NCI-H128 (cell line): ENCODE results near the gene TBATA.

Source experiments
- DNase-seq: peaks from one replicate; lab custom pipeline; 2025; ENCODE audit not compliant: unreplicated experiment; lab: John Stamatoyannopoulos, UW

The TBATA gene

GRCh38 chr10:70809011-70809611 lies 23.9 kb upstream of the TBATA start:
- DNase-seq, result no peak

GRCh38 chr10:70807556-70807955 lies 22.4 kb upstream of the TBATA start:
- DNase-seq, result no peak

GRCh38 chr10:70806841-70807240 lies 21.7 kb upstream of the TBATA start:
- no peak for DNase-seq

GRCh38 chr10:70805619-70806215 lies 20.5 kb upstream of the TBATA start:
- no peak for DNase-seq

DNA sequence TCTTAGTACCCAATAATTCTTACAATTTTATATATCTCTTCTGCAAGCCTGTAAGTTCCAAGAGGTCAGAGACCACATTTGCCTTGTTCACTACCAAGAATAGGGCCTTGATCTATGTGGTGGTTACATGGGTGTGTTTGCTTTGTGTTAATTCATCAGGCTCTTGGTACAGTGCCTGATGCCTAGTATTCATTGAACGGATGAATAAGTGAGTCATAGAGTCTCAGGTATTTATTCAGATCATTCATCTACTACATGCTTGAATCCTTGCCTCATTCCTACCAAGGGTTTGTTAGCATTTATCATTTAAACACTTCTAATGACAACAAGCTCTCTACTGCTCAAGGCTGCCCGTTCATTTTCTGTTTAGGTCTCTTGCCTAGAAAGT lies 19.2 kb upstream of the TBATA start:
- no peak for DNase-seq

DNA sequence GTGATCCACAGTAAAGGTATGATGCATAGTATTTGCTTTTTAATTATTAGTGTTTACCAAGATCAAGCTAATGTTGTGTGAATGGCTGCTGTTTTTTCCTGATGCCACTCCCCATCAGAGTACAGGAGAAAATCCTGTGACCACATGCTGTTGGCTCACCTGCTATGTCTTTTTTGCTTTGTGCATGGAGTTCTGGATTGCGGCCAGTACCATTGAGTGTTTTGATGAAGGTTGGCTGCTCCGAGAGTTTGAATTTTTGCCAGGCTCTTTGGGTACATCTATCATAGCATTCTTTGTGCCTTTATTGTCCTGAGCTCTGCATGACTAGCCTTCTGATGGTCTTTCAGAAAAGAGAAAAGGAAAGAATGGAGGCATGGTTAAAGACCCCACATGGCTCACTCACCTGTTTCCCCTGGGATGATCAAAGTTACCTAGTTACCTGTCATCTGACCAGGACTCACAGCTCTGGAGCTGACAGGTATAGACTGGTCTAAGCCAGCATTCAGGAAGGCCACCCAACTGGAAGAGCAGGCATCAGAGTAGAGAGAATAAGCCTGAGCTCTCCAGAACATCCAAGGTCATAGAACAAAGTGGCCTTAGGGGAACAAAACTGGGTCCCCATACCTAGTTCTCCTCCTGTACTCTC lies 18.7 kb upstream of the TBATA start:
- peak; percentile 69 for DNase-seq

- DNase-seq, result no peak
Measured at GRCh38 chr10:70801854-70802253, 16.7 kb upstream of the TBATA start.

GRCh38 chr10:70799124-70799523 lies 13.9 kb upstream of the TBATA start:
- DNase-seq, result no peak

GRCh38 chr10:70797840-70798239 lies 12.7 kb upstream of the TBATA start:
- no peak for DNase-seq

DNA sequence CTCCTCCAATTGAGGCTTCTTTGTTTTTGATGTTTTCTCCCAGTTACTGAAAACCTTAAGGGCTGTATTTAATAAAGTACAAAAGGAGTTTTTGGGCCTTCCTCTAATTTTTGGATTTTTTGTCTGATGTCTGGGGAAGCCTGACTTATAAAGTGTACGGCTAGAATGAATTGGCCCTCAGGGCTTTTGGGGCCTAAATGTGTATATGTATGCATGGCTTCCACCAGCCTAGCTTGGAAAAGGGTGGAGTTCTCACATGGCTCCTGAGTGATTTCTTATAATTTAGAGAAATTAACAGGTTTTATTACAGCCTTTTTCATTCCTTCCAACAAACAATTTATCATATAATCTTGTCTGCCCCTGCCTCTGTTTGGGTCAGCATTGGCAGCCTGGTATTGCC lies 10.4 kb upstream of the TBATA start:
- DNase-seq, result no peak

- DNase-seq, result no peak
Measured at GRCh38 chr10:70791386-70792039, 6.3 kb upstream of the TBATA start.

DNA sequence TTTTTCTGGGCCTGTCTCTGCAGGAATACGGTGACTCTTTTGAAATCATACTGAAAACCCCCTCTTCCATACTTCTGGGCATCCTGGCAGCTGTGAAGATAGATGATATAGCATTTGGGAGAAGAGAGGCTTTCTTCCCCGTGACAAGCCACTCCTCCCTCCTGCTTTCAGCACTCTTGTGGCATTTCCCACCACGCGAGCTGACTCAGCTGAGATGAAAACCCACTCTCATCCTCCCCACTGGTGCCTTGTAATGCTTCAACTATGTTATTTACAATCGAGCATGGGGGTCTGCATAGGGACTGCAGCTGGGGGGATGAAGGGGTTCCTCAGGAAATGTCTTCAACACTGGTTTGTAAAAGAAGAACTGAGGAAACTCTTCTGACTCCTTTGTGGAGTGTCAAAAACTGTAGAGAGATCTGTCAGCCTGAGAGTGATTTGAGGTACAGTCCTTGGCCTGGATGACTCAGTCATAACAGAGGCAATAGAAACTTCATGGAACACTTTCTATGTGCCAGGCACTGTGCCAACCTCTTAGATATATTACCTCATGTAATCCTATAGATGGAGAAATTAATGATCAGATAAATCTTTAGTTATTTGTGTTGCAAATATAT lies 1.7 kb upstream of the TBATA start:
- no peak for DNase-seq

DNA sequence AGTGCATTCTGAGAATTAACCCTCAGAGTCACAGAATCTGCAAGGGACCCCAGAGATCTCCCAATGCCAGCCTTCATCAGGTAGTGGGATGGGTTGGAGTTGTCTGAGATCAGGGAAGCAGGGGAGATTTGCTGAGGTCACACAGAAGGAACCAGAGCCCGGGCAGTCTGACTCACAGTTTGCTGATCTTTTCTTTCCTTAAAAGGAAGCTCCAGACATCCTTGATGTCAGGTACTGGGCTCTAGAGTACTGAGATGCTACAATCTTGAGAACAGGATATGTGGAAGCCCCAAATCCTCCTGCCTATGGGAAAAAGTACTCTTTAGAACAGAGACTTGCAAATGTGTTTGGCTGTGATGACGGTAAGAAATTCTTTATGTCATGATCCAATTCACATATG lies 706 bp downstream of the TBATA start:
- DNase-seq, result no peak

DNA sequence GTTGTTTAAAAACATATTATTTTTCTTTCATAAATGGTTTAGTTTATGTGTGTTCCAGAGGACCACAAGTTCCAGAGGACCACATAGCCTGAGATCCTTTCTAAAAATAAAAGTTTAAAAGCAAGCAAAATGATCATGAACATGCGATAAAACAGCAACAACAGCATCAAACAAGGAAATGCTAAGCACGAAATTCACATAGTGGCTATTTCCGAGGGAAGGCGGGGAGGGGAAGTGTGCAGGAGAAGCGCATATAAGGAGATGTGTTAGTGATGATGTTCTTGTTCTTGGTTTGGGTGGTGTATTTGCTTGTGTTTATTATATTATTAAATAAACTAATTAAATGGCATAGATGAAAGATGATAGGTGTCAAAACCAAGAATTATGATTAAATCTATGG lies 1.2 kb downstream of the TBATA start:
- no peak for DNase-seq

DNA sequence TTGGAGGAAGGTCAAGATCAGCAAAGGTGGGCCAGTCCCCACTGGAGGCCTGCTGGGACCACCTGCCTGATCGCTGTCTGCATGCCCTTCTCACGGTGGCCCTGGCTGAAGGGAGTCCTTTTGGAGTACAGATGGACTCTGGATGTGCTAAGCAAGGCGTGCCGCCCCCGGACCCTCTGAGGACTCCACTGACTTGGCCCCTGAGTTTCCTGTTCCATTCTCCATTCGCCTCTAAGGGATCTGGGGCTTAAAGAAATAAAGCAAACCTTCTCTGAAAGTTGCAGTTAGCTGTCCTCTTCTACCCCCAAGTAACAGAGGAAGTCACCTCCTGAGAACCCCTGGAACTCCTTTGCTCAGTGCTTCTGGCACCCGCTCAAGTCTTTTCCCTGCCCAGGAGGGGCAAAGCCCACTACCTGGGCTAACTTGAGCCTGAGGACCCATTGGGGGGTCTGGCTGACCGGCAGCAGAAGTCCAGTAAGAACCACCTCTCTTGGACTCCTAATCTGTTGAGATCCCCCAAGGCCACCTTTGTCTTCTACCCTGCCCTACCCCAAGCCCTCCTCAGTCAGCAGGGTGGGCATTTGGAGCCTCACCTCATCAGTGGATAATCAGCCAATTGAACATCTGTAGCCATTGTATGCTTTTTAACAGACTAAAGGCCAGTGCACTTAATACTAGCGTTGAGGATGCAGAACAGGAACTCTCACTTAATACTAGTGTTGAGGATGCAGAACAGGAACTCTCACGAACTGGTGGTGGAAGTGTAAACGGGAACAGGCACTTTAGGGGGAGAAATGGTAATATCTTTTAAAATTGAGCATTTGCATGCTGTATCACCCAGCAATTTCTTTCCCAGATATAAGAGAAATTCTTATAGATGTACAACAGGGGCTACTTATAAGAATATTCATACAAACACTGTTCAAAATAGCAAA lies 2.2 kb downstream of the TBATA start:
- no peak for DNase-seq

- no peak for DNase-seq
Measured at GRCh38 chr10:70782086-70782745, 3.0 kb downstream of the TBATA start.

GRCh38 chr10:70781461-70782051 lies 3.6 kb downstream of the TBATA start:
- no peak for DNase-seq

DNA sequence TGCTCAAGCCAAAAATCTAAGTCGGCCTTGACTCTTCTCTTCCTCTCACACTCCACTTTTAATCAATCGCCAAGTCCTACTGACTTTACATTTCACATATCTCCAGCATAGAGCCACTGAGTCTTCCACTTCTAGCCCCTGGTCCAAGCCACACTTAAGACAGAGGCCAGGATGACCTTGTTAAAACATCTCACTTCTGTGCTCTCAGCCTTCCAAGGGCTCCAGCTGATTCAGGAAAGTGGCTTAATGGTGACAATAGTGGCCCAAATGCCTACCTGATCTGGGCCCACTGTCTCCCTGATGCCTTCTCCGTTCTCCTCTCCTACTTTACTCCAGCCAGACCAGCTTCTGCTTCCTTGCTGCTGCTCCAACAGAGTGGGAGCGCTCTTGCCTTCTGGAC lies 4.4 kb downstream of the TBATA start:
- DNase-seq, result no peak

GRCh38 chr10:70780370-70780760 lies 4.8 kb downstream of the TBATA start:
- no peak for DNase-seq
